Cerebellar nuclear complex (tissue), 1 donor: ENCODE results near the gene PTPN23.

Experiments used
- DNase-seq, 2 experiments: peaks; one replicate each; lab custom pipeline; 2025; lab: John Stamatoyannopoulos, UW

Gene PTPN23

GRCh38 chr3:47407237-47407636 is 26.4 kb downstream of the PTPN23 start:
- DNase-seq, result no peak

- no peak for DNase-seq
Observed at GRCh38 chr3:47407896-47408838, 27.3 kb downstream of the PTPN23 start.

DNA sequence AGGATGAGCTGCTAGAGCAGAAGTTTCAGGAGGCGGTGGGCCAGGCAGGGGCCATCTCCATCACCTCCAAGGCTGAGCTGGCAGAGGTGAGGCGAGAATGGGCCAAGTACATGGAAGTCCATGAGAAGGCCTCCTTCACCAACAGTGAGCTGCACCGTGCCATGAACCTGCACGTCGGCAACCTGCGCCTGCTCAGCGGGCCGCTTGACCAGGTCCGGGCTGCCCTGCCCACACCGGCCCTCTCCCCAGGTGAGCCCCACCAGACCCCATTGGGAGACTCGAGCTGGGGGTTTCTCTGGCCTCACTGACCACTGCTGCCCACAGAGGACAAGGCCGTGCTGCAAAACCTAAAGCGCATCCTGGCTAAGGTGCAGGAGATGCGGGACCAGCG is 28.0 kb downstream of the PTPN23 start:
- no peak for DNase-seq

DNA sequence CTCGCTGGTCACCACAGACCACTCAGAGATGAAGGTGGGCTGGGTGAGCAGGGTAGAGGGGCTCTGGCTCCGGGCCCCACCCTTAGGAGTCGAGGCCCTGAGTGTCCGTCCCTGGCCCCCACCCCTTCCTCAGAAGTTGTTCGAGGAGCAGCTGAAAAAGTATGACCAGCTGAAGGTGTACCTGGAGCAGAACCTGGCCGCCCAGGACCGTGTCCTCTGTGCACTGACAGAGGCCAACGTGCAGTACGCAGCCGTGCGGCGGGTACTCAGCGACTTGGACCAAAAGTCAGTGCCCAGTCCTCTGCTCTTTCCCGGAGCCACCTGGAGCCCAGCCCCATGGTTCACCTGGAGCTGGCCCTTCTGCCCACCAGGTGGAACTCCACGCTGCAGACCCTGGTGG is 28.5 kb downstream of the PTPN23 start:
- DNase-seq, result no peak

GRCh38 chr3:47409688-47410416 is 29.0 kb downstream of the PTPN23 start:
- no peak for DNase-seq

- DNase-seq, result no peak
Observed at GRCh38 chr3:47410417-47410720, 29.5 kb downstream of the PTPN23 start.

GRCh38 chr3:47410801-47411646 is 30.2 kb downstream of the PTPN23 start:
- no peak for DNase-seq

DNA sequence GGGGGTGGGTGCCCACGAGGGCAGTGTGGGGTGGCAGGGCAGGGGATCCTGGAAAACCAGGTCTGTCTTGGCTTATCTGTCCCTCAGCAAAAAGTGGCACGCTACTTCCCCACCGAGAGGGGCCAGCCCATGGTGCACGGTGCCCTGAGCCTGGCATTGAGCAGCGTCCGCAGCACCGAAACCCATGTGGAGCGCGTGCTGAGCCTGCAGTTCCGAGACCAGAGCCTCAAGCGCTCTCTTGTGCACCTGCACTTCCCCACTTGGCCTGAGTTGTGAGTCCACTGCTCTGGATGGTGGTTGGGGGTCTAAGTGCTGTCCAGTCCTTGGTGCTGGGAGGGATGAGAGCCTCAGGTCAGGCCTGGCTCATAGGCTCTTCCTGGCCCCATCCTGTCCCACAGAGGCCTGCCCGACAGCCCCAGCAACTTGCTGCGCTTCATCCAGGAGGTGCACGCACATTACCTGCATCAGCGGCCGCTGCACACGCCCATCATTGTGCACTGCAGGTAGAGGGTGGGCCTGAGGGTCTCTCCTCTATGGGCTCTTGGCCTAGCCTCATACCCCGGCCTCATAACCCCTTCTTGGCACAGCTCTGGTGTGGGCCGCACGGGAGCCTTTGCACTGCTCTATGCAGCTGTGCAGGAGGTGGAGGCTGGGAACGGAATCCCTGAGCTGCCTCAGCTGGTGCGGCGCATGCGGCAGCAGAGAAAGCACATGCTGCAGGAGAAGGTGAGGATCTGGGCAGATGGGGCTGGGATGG is 31.1 kb downstream of the PTPN23 start:
- no peak for DNase-seq

GRCh38 chr3:47412453-47412756 is 31.6 kb downstream of the PTPN23 start:
- no peak for DNase-seq

GRCh38 chr3:47412842-47413520 is 32.2 kb downstream of the PTPN23 start:
- DNase-seq, result no peak

- DNase-seq, result no peak
Observed at GRCh38 chr3:47413751-47414150, 32.9 kb downstream of the PTPN23 start.

- no peak for DNase-seq
Observed at GRCh38 chr3:47414161-47414564, 33.3 kb downstream of the PTPN23 start.

DNA sequence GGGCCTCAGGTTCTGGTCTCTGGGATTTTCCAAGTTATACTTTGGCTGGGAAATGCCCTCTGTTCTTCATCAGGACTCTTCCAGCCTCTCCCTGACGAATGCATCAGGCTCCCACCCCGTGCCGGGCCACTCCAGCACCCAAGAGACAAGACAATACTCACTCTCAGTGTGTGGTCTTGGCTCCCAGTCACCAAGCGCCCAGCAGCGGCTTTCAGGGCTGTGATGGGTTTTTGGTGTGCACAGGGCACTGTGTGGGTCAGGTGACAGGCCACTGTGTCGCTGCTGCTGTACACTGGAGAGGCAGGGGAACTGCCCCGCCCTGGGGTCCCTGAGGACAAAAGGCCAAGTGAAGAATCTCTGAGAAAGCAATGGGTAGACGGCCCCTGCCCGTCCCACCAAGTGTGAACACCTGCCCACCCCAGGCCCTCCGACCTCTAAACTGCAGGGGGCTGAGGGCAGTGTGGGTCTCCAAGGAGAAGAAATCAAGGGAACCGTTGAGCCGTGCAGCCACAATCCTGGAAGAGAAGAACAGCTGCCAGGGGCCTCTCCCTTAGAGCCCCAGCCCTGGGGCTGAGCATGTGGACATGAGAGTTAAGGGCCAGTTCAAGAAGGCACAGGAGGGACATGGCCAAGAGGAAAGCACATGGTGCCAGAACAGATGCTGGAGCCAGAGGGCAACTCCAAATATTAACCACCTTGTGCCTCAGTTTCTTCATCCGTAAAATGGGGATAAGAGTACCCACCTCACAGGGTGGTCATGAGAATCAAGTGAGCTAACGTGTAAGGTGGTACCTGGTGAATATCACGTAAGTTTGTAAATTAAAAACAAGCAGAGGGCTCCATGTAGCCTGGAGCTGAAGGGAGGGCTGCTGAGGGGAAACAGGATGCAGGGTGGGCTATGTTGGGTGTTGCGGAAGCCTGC is 34.1 kb downstream of the PTPN23 start:
- no peak for DNase-seq

- no peak for DNase-seq
Observed at GRCh38 chr3:47416041-47416440, 35.2 kb downstream of the PTPN23 start.

GRCh38 chr3:47418167-47419082 is 37.6 kb downstream of the PTPN23 start:
- DNase-seq, result no peak

DNA sequence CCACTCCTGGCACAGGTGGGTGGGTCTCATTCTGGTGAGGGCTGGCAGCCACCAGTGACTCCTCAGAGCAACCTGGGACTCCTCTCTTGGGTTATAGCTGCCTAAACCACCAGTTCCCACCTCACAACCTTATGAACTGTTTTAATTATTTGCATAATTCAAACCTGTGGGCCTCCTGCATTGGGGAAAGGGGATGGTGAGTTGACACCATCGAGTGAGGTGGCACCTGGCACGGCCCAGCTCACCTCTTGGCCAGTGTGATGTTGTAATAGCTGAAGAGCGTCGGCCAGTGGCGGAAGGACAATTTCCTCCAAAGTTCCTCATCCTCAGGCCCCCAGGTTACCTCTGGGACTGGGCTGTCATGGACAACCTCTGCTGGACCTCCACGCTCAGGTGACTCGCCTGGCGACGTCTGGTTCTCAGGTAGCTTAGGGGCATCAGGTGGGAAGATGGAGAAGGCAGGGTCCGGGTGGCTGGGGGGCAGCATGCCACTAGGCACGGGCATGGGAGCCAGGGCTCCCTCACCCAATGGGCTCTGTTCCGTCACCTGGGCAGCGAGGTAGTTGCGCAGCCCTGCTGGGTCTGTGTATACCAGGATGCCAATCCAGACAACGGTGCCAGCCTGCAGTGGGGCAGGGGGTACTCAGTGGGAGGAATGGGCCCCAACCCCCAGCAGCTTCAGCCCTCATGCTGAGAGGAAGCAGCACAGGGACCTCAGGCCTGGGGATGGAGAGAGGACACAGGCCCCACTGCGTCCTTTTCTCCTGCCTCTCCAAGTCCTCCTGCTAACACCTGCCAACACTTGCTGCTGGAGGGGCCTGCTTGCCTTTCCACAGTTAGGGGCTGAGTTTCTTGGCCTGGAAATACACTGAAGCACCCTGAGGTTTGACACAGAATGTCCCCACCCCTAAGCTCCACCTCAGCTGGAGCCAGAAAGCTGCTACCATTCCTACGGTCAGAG is 38.5 kb downstream of the PTPN23 start:
- no peak for DNase-seq

DNA sequence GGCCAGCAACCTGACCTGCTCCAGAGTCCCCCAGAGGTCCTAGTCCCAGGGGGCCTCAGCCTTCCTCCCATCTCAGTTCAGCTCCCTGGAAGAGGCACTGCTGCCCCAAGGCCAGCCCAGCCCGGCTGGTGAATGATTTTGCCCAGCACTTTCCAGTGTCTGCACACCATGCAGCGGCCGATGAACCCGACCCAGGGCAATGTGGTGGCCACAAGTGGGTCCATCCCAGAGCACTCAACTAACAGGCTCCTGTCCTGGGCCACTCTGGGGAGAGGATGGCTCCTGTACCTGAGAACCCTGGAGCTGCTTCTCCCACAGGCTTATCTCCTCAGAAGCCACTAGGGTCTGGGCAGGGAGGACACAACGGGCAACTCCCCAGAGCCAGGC is 39.2 kb downstream of the PTPN23 start:
- no peak for DNase-seq
